GM19467 (cell line): ENCODE results near the gene TBC1D22A.

Experiments
- ATAC-seq: cut with Tn5 transposase; IDR thresholded peaks from one replicate; pipeline ENCODE4 v1.9.1; 2021; ENCODE audit warnings: mild to moderate bottlenecking, moderate library complexity; ENCODE audit not compliant: unreplicated experiment

Gene TBC1D22A

GRCh38 chr22:47005506-47006408 lies 243.3 kb downstream of the TBC1D22A start:
- no peak for ATAC-seq

GRCh38 chr22:47006433-47006832 lies 244.0 kb downstream of the TBC1D22A start:
- no peak for ATAC-seq

GRCh38 chr22:47006869-47007268 lies 244.4 kb downstream of the TBC1D22A start:
- ATAC-seq: no peak

- ATAC-seq: no peak
These were observed 245.0 kb downstream of the TBC1D22A start for GRCh38 chr22:47007496-47007895.

GRCh38 chr22:47008208-47008885 lies 245.9 kb downstream of the TBC1D22A start:
- ATAC-seq: no peak

GRCh38 chr22:47009304-47010101 lies 247.1 kb downstream of the TBC1D22A start:
- ATAC-seq: no peak

GRCh38 chr22:47010211-47010610 lies 247.8 kb downstream of the TBC1D22A start:
- no peak for ATAC-seq

- no peak for ATAC-seq
These were observed 248.8 kb downstream of the TBC1D22A start for GRCh38 chr22:47011131-47011858.

GRCh38 chr22:47011859-47012258 lies 249.4 kb downstream of the TBC1D22A start:
- ATAC-seq: no peak

GRCh38 chr22:47012589-47013370 lies 250.3 kb downstream of the TBC1D22A start:
- ATAC-seq: no peak

- no peak for ATAC-seq
These were observed 251.6 kb downstream of the TBC1D22A start for GRCh38 chr22:47013861-47014635.

- no peak for ATAC-seq
These were observed 252.3 kb downstream of the TBC1D22A start for GRCh38 chr22:47014636-47015345.

GRCh38 chr22:47015589-47016178 lies 253.2 kb downstream of the TBC1D22A start:
- ATAC-seq: no peak

- ATAC-seq: no peak
These were observed 254.2 kb downstream of the TBC1D22A start for GRCh38 chr22:47016631-47017030.

GRCh38 chr22:47017245-47017644 lies 254.8 kb downstream of the TBC1D22A start:
- no peak for ATAC-seq

- no peak for ATAC-seq
These were observed 255.8 kb downstream of the TBC1D22A start for GRCh38 chr22:47018010-47018910.
